SK-N-SH treated with all-trans-retinoic acid at 6 μM for 48 hours (cell line): Measurements from ENCODE around the gene FAM135A.

Experiments used
- ESRRG ChIP-seq: fragments of 250-450 bp; sonication (Bioruptor Pico); IDR thresholded peaks from 2 replicates; pipeline ENCODE4 v1.6.1; 2021; ENCODE audit warnings: mild to moderate bottlenecking
- TF ChIP-seq, protein P1 (sequence below): fragments of 250-450 bp; sonication (Bioruptor Pico); IDR thresholded peaks from 2 replicates; pipeline ENCODE4 v1.5.1; 2021; ENCODE audit warnings: mild to moderate bottlenecking, moderate library complexity

DNA sequence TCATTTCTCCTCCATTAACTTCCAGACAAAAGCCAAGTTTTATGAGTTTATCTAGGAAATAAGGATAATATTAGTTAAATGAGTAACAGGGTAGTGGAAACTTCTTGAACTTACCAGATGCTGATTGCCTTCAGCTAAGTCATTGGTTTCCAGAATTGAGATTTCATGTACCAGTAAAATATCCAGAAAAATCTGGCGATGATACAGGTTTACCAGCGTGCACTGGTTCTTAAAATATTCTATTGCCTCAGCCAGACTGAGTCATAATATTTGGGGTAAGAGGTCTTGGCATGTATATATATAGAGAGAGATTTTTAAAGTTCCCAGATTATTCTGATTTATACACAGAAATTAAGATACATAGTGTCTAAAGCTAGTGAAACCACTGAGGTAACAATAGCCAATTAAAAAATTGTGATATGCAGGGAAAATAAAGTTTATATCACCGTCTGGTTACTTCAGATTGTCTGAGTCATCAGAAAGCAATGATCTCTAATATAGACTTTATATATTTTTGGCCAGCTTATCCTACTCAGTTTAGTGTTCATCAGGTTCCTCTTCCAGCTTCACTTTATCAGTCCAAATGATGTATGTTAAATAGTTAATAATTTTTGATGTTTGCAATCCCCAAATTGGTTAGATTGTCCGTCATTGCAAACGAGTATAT is 113.9 kb downstream of the FAM135A start:
- no peak for TF ChIP-seq ESRRG
- TF ChIP-seq, protein P1, sequence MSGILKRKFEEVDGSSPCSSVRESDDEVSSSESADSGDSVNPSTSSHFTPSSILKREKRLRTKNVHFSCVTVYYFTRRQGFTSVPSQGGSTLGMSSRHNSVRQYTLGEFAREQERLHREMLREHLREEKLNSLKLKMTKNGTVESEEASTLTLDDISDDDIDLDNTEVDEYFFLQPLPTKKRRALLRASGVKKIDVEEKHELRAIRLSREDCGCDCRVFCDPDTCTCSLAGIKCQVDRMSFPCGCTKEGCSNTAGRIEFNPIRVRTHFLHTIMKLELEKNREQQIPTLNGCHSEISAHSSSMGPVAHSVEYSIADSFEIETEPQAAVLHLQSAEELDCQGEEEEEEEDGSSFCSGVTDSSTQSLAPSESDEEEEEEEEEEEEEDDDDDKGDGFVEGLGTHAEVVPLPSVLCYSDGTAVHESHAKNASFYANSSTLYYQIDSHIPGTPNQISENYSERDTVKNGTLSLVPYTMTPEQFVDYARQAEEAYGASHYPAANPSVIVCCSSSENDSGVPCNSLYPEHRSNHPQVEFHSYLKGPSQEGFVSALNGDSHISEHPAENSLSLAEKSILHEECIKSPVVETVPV (CRISPR knock-in tag), result no peak
